Hippocampal formation (tissue), 2 donors: ENCODE data around the gene CFL1.
"Not testable (repeated sequence)": the region's sequence is repeated elsewhere in the genome, so short reads cannot be mapped to it uniquely, and the experiment has no call there.

Source experiments
- DNase-seq, 2 donors: peaks; one replicate each; lab custom pipeline; 2025; lab: John Stamatoyannopoulos, UW

CFL1 gene

GRCh38 chr11:65856689-65857499 is 1.1 kb downstream of the CFL1 start:
- peak; percentile 60 to 67 for DNase-seq

GRCh38 chr11:65855927-65856363 is 2.0 kb downstream of the CFL1 start:
- no peak for DNase-seq

- DNase-seq, result no peak
Observed at GRCh38 chr11:65854852-65855837, 2.8 kb downstream of the CFL1 start.

GRCh38 chr11:65854161-65854592 is 3.8 kb downstream of the CFL1 start:
- no peak for DNase-seq

- no peak for DNase-seq
Observed at GRCh38 chr11:65853246-65853979, 4.6 kb downstream of the CFL1 start.

- no peak for DNase-seq
Observed at GRCh38 chr11:65852508-65853245, 5.3 kb downstream of the CFL1 start.

GRCh38 chr11:65851811-65852507 is 6.0 kb downstream of the CFL1 start:
- no peak for DNase-seq

GRCh38 chr11:65851083-65851579 is 6.8 kb downstream of the CFL1 start:
- no peak for DNase-seq

- no peak for DNase-seq
Observed at GRCh38 chr11:65850217-65851082, 7.5 kb downstream of the CFL1 start.

- no peak for DNase-seq
Observed at GRCh38 chr11:65849771-65850216, 8.2 kb downstream of the CFL1 start.

- no peak for DNase-seq
Observed at GRCh38 chr11:65849366-65849765, 8.6 kb downstream of the CFL1 start.

- not testable (repeated sequence) for DNase-seq
Observed at GRCh38 chr11:65848693-65849092, 9.3 kb downstream of the CFL1 start.

GRCh38 chr11:65847746-65848145 is 10.2 kb downstream of the CFL1 start:
- no peak for DNase-seq

GRCh38 chr11:65844231-65844872 is 13.6 kb downstream of the CFL1 start:
- no peak for DNase-seq

- DNase-seq, result no peak
Observed at GRCh38 chr11:65843811-65844210, 14.2 kb downstream of the CFL1 start.

GRCh38 chr11:65842144-65842543 is 15.8 kb downstream of the CFL1 start:
- no peak for DNase-seq

GRCh38 chr11:65834202-65834601 is 23.8 kb downstream of the CFL1 start:
- no peak for DNase-seq

- peak; percentile 91 to 94 for DNase-seq
Observed at GRCh38 chr11:65833297-65834030, 24.5 kb downstream of the CFL1 start, which contains the start of gene SNX32. Gene SNX32 (plus strand): TSS chr11:65833963. CDS start chr11:65834066, 103 bp downstream.
